ENCODE data around the gene CLASP1.

Gene CLASP1

GRCh38 chr2:121506621-121507020 lies 142.6 kb downstream of the CLASP1 start:
- H3K4me3 ChIP-seq (ENCODE audit: low read depth, low read length, poor library complexity, severe bottlenecking): no peak overlapping the region
- H4K20me1 ChIP-seq (ENCODE audit: insufficient read depth, low read length): no peaks in the 10 kb centered on the region
- H3K9ac ChIP-seq (ENCODE audit: low read length): no peak overlapping the region
- H3F3A ChIP-seq (ENCODE audit: insufficient read depth, low read length): no peaks in the 10 kb centered on the region
- H3K9me2 ChIP-seq (ENCODE audit: low read depth, low read length): no peaks in the 10 kb centered on the region
- peaks cover 9% of the 10 kb centered on the region for H3K79me2 ChIP-seq (ENCODE audit: insufficient read depth, low read length)
- no peak overlapping the region for H2AFZ ChIP-seq (ENCODE audit: low read length)
- no peaks in the 10 kb centered on the region for H3K4me1 ChIP-seq (ENCODE audit: insufficient read depth, low read length, severe bottlenecking)
- H3K9me3 ChIP-seq (ENCODE audit: low read length): no peaks in the 10 kb centered on the region
- no peak overlapping the region for H3K4me2 ChIP-seq (ENCODE audit: low read length)
- H3K27ac ChIP-seq (ENCODE audit: low read depth, low read length, poor library complexity, severe bottlenecking): no peak overlapping the region
- H3K36me3 ChIP-seq (ENCODE audit: insufficient read depth, low read length): peaks cover 51% of the 10 kb centered on the region
- no peak for TF ChIP-seq CTCF (IDR thresholded peaks at IDR 0.05; ENCODE audit: low read length)
- TF ChIP-seq EZH2 (IDR thresholded peaks at IDR 0.05; ENCODE audit: borderline replicate concordance, low read length): no peak
- no peaks in the 10 kb centered on the region for H3K27me3 ChIP-seq (ENCODE audit: insufficient read depth, low read length)

GRCh38 chr2:121505986-121506586 lies 143.2 kb downstream of the CLASP1 start:
- Histone ChIP-seq H3K4me3 (ENCODE audit: low read depth, low read length, poor library complexity, severe bottlenecking) (no peak overlapping the region), H3K36me3 (ENCODE audit: insufficient read depth, low read length) (peaks cover 56% of the 10 kb centered on the region), H2AFZ (ENCODE audit: low read length) (no peak overlapping the region), H3K27ac (ENCODE audit: low read depth, low read length, poor library complexity, severe bottlenecking) (no peak overlapping the region), H3K4me1 (ENCODE audit: insufficient read depth, low read length, severe bottlenecking) (no peaks in the 10 kb centered on the region), H3F3A (ENCODE audit: insufficient read depth, low read length) (no peaks in the 10 kb centered on the region), H3K79me2 (ENCODE audit: insufficient read depth, low read length) (peaks cover 9% of the 10 kb centered on the region), H3K9me3 (ENCODE audit: low read length) (no peaks in the 10 kb centered on the region), H3K9ac (ENCODE audit: low read length) (no peak overlapping the region), H3K27me3 (ENCODE audit: insufficient read depth, low read length) (no peaks in the 10 kb centered on the region), H3K9me2 (ENCODE audit: low read depth, low read length) (no peaks in the 10 kb centered on the region), H4K20me1 (ENCODE audit: insufficient read depth, low read length) (no peaks in the 10 kb centered on the region), H3K4me2 (ENCODE audit: low read length) (no peak overlapping the region)
- TF ChIP-seq CTCF (IDR thresholded peaks at IDR 0.05; ENCODE audit: low read length) (no peak), EZH2 (IDR thresholded peaks at IDR 0.05; ENCODE audit: borderline replicate concordance, low read length) (no peak)

GRCh38 chr2:121505005-121505404 lies 144.3 kb downstream of the CLASP1 start:
- H3K4me2 ChIP-seq (ENCODE audit: low read length): no peak overlapping the region
- H2AFZ ChIP-seq (ENCODE audit: low read length): no peak overlapping the region
- no peaks in the 10 kb centered on the region for H3K27me3 ChIP-seq (ENCODE audit: insufficient read depth, low read length)
- H3K79me2 ChIP-seq (ENCODE audit: insufficient read depth, low read length): peaks cover 9% of the 10 kb centered on the region
- H4K20me1 ChIP-seq (ENCODE audit: insufficient read depth, low read length): no peaks in the 10 kb centered on the region
- no peak overlapping the region for H3K27ac ChIP-seq (ENCODE audit: low read depth, low read length, poor library complexity, severe bottlenecking)
- no peaks in the 10 kb centered on the region for H3K4me1 ChIP-seq (ENCODE audit: insufficient read depth, low read length, severe bottlenecking)
- TF ChIP-seq CTCF (IDR thresholded peaks at IDR 0.05; ENCODE audit: low read length) (no peak), EZH2 (IDR thresholded peaks at IDR 0.05; ENCODE audit: borderline replicate concordance, low read length) (no peak)
- no peaks in the 10 kb centered on the region for H3K9me3 ChIP-seq (ENCODE audit: low read length)
- no peaks in the 10 kb centered on the region for H3F3A ChIP-seq (ENCODE audit: insufficient read depth, low read length)
- no peak overlapping the region for H3K4me3 ChIP-seq (ENCODE audit: low read depth, low read length, poor library complexity, severe bottlenecking)
- no peaks in the 10 kb centered on the region for H3K9me2 ChIP-seq (ENCODE audit: low read depth, low read length)
- peaks cover 67% of the 10 kb centered on the region for H3K36me3 ChIP-seq (ENCODE audit: insufficient read depth, low read length)
- no peak overlapping the region for H3K9ac ChIP-seq (ENCODE audit: low read length)

Data from OCI-LY1 (cell line).